ENCODE data around the gene GDF9.
"Not testable (repeated sequence)": the region's sequence is repeated elsewhere in the genome, so short reads cannot be mapped to it uniquely, and the experiment has no call there.

Gene GDF9

DNA sequence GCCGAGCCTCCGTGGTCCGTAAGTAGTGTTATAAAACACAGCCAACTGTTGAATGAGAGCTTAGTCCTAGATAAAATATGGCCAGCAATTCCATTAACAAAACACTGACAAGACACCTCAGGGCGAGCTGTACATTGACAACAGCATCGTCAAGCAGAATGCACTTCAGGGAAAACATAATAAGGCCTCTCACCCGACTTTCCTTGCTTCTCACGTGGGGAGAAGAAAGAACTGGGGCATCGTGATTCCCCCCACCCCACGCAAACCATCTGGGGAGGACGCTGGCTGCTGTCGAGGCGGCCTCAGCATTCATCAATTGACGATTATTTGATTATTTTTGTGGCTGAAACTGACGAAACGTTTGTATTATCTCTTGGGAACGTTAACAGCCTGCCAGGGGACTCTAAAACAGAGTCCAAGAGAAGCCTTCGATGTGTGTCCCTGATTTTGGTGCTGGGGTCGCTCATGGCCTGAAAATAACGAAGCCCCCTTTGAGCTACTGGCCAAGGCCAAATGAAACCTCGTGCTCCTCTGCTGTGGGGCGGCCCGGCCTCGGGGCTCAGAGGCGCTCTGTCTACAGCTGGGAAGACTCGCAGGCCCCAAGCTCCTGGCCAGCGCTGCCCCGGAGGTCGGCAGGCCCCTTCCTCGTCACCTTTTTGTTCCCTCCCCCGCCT, 464 bp downstream of the GDF9 start:
- no peak for DNase-seq (ENCODE audit: low read depth)
- TF ChIP-seq, protein P1, sequence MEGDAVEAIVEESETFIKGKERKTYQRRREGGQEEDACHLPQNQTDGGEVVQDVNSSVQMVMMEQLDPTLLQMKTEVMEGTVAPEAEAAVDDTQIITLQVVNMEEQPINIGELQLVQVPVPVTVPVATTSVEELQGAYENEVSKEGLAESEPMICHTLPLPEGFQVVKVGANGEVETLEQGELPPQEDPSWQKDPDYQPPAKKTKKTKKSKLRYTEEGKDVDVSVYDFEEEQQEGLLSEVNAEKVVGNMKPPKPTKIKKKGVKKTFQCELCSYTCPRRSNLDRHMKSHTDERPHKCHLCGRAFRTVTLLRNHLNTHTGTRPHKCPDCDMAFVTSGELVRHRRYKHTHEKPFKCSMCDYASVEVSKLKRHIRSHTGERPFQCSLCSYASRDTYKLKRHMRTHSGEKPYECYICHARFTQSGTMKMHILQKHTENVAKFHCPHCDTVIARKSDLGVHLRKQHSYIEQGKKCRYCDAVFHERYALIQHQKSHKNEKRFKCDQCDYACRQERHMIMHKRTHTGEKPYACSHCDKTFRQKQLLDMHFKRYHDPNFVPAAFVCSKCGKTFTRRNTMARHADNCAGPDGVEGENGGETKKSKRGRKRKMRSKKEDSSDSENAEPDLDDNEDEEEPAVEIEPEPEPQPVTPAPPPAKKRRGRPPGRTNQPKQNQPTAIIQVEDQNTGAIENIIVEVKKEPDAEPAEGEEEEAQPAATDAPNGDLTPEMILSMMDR (conservative IDR thresholded peaks at IDR 0.05; ENCODE audit: low read depth, low read length): no peak
- H3K4me3 ChIP-seq (ENCODE audit: low read depth, low read length): peak overlapping the region; percentile 95

DNA sequence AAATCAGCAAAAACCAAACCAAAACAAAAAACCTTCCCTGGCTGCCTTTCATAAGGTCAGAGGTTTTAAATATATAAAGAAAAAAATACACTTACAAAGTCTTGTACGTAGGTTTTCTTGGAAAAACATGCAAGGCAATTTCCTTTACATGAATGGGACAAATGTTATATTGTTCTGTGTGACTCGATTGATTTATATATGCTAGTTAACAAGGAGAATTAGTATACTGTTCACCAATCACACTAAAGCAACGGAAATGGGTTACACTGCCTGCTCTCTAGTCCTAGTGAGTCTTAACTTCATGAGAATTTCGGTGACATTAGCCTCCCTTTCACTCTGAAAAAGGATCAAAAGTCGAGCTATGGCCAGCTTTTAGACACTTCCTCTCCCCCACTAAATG, 5.5 kb downstream of the GDF9 start:
- no peak overlapping the region for H3K4me3 ChIP-seq (ENCODE audit: low read depth, low read length)
- no peak for DNase-seq (ENCODE audit: low read depth)
- TF ChIP-seq, protein P1 (conservative IDR thresholded peaks at IDR 0.05; ENCODE audit: low read depth, low read length): no peak

DNA sequence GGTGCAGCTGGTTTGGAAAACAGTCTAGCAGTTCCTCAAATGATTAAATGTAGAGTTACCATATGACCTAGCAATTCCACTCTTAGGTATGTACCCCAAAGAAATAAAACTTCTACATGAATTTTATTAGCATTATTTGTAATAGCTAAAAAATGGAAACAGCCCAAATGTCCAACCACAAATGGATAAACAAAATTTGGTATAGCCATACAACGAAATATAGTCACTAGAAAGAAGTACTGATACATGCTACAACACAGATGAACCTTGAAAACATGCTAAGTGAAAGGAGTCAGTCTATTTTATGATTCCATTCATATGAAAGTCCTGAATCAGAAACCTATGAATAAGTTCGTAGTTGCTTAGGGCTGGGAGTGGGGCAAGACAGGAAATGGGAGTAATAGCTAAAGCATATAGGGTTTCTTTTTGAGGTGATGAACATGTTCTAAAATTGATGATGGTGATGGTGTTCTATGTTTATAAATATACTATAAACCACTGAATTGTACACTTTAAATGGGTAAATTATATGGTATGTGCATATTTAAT, 6.3 kb downstream of the GDF9 start:
- TF ChIP-seq, protein P1 (conservative IDR thresholded peaks at IDR 0.05; ENCODE audit: low read depth, low read length): no peak
- no peak for DNase-seq (ENCODE audit: low read depth)

DNA sequence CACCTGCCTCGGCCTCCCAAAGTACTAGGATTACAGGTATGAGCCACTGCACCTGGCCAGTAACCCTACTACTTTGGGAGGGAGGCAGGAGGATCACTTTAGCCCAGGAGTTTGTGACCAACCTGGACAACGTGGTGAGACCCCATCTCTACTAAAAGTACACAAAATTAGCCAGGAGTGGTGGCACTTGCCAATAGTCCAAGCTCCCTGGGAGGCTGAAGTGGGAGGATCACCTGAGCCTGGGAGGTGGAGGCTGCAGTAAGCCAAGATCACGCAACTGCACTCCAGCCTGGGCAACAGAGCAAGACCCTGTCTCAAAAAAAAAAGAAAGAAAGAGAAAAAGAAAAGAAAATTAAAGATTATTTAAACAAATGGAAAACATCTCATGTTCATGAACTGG, 10.3 kb downstream of the GDF9 start:
- DNase-seq (ENCODE audit: low read depth): no peak
- H3K4me3 ChIP-seq (ENCODE audit: low read depth, low read length): no peak overlapping the region

More for the DNA sequence above, 6.3 kb downstream of the GDF9 start:
- no peak overlapping the region for H3K4me3 ChIP-seq (ENCODE audit: low read depth, low read length)

DNA sequence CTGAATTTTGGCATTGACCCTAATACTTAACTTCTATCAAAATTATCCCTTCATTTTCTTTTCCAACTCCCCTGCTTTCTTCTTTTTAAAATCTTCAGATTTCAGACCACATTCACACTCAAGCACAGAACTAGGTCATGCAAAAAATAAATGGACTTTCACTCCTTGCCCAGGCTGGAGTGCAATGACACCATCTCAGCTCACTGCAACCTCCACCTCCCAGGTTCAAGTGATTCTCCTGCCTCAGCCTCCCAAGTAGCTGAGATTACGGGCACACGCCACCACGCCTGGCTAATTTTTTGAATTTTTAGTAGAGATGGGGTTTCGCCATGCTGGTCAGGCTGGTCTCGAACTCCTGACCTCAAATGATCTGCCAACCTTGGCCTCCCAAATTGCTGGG, 11.3 kb downstream of the GDF9 start:
- DNase-seq (ENCODE audit: low read depth); H3K4me3 ChIP-seq (ENCODE audit: low read depth, low read length): not testable (repeated sequence)

More for the DNA sequence above, 10.3 kb downstream of the GDF9 start:
- TF ChIP-seq, protein P1 (conservative IDR thresholded peaks at IDR 0.05; ENCODE audit: low read depth, low read length): no peak

DNA sequence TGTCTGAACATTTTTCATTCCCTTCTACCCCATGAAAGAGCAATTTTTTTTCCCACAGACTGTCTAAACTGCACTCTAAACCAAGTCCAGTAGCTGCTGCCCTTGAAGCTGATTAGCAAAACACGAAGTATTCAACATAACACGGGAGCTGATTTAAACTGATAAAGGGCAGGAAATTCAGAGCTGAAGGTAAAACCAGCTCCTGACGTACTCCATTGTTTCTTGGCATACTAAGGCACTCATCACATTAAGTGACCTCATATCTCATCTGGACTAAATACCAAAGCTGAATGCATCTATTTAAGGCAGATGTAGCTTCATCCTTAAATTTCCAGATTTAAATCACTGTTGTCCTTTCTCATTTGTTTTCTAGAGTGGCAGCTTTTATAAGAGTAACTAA, 12.0 kb downstream of the GDF9 start:
- TF ChIP-seq, protein P1 (conservative IDR thresholded peaks at IDR 0.05; ENCODE audit: low read depth, low read length): no peak
- DNase-seq (ENCODE audit: low read depth): no peak

DNA sequence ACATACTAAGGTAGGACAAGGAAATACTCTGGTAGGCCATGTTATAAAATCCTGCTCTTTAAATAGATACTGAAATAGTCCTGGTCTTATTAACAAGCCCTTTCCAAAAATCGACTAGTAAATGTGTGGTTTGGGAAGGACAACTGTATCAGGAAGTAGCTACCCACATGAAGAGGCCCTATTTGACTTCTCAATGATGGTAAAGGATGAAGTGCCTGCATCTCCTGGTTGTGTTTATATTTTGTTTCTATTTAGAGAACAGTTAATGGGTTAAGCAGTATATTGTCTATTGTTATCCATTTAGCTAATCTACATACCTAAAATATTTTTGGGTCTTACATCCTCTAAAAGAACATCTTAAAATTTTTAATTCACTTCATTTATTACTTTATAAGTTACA, 12.5 kb downstream of the GDF9 start:
- H3K4me3 ChIP-seq (ENCODE audit: low read depth, low read length): no peak overlapping the region
- TF ChIP-seq, protein P1 (conservative IDR thresholded peaks at IDR 0.05; ENCODE audit: low read depth, low read length): no peak
- DNase-seq (ENCODE audit: low read depth): no peak

More for the DNA sequence above, 12.0 kb downstream of the GDF9 start:
- no peak overlapping the region for H3K4me3 ChIP-seq (ENCODE audit: low read depth, low read length)
